HG03342 (cell line): ENCODE data around the gene CHCHD6.

Source experiments
- ATAC-seq: cut with Tn5 transposase; IDR thresholded peaks from one replicate; pipeline ENCODE4 v1.9.1; 2021; ENCODE audit warnings: mild to moderate bottlenecking, moderate library complexity; ENCODE audit not compliant: unreplicated experiment

CHCHD6 gene

GRCh38 chr3:126816986-126817777 is 113.1 kb downstream of the CHCHD6 start:
- no peak for ATAC-seq

GRCh38 chr3:126817781-126818180 is 113.7 kb downstream of the CHCHD6 start:
- ATAC-seq, result no peak

- ATAC-seq, result no peak
These were observed 114.5 kb downstream of the CHCHD6 start for GRCh38 chr3:126818400-126819095.

- ATAC-seq, result no peak
These were observed 122.7 kb downstream of the CHCHD6 start for GRCh38 chr3:126826693-126827092.

GRCh38 chr3:126827121-126827520 is 123.1 kb downstream of the CHCHD6 start:
- no peak for ATAC-seq

- no peak for ATAC-seq
These were observed 124.3 kb downstream of the CHCHD6 start for GRCh38 chr3:126828306-126828705.

GRCh38 chr3:126832933-126833332 is 128.9 kb downstream of the CHCHD6 start:
- no peak for ATAC-seq

GRCh38 chr3:126834596-126835471 is 130.8 kb downstream of the CHCHD6 start:
- no peak for ATAC-seq

- ATAC-seq, result no peak
These were observed 131.6 kb downstream of the CHCHD6 start for GRCh38 chr3:126835472-126836219.

GRCh38 chr3:126836220-126836860 is 132.3 kb downstream of the CHCHD6 start:
- no peak for ATAC-seq

GRCh38 chr3:126837773-126838172 is 133.7 kb downstream of the CHCHD6 start:
- no peak for ATAC-seq

- ATAC-seq, result no peak
These were observed 142.1 kb downstream of the CHCHD6 start for GRCh38 chr3:126845920-126846715.

GRCh38 chr3:126847061-126847460 is 143.0 kb downstream of the CHCHD6 start:
- no peak for ATAC-seq

GRCh38 chr3:126848991-126849390 is 145.0 kb downstream of the CHCHD6 start:
- no peak for ATAC-seq

- no peak for ATAC-seq
These were observed 145.7 kb downstream of the CHCHD6 start for GRCh38 chr3:126849768-126850167.

GRCh38 chr3:126850370-126851085 is 146.5 kb downstream of the CHCHD6 start:
- ATAC-seq, result no peak

GRCh38 chr3:126851382-126851781 is 147.3 kb downstream of the CHCHD6 start:
- no peak for ATAC-seq

- no peak for ATAC-seq
These were observed 147.9 kb downstream of the CHCHD6 start for GRCh38 chr3:126851934-126852333.

GRCh38 chr3:126852511-126852910 is 148.5 kb downstream of the CHCHD6 start:
- no peak for ATAC-seq
